HepG2 (cell line): Measurements from ENCODE around the gene ANKS1B. TPM values are rescaled to one million over a fixed set of nuclear protein-coding genes. Genes with fewer than 3 reads are reported as not detected.
A peak's percentile ranks its signal among the peaks of the same experiment; 100 is the strongest.

Experiments used
- ATAC-seq: fragments of 200-7000 bp; cut with Tn5 transposase; 3 replicates; pipeline ENCODE4 v1.9.1; 2020; ENCODE audit warnings: mild to moderate bottlenecking, moderate library complexity
- BruUV-seq: library from RNA; stranded (reverse); fragments of 400-500 nt; replicated peaks from 2 replicates; lab custom pipeline; 2021; lab: Mats Ljungman, UMichigan
- CTCF ChIA-PET: fragments of 300-600 bp; formaldehyde crosslinking; extraction: SDS; loops from one replicate; lab custom pipeline; 2021; ENCODE audit warnings: low total read pairs, inconsistent platforms, low intra/inter-chr PET ratio; lab: Yijun Ruan, JAX
- POLR2A ChIA-PET: fragments of 350-600 bp; sonication (Branson Sonifier 250); formaldehyde crosslinking; loops from one replicate; lab custom pipeline; 2020; ENCODE audit warnings: antibody characterized with exemption, inconsistent platforms; lab: Yijun Ruan, JAX
- DNase-seq: peaks from one replicate; pipeline ENCODE4 v3.0.0-alpha.2; 2015; ENCODE audit warnings: low spot score
- FAIRE-seq: peaks from 3 replicates; lab custom pipeline; 2011; peaks lifted over from hg19 to GRCh38; lab: Jason Lieb, UNC
- H2AFZ ChIP-seq: one replicate; pipeline ENCODE4 v1.6.1; 2011; ENCODE audit warnings: low read length, inconsistent platforms
- H3K27ac ChIP-seq: fragments of 300-600 bp; 3 replicates; pipeline ENCODE4 v1.8.0; 2011; ENCODE audit warnings: mixed run types, mild to moderate bottlenecking, mixed read lengths, low read length, inconsistent platforms; ENCODE audit not compliant: insufficient read depth; ENCODE audit errors: extremely low read length
- H3K27me3 ChIP-seq, 2 experiments: fragments of 200-600 bp in 1 of 2; 2 replicates in 1 of 2; 3 replicates in 1 of 2; pipeline versions ENCODE4 v1.6.0 to v1.8.0; 2011; ENCODE audit warnings: low read length in 2 of 2, mild to moderate bottlenecking in 2 of 2, moderate library complexity in 2 of 2, inconsistent platforms in 1 of 2; ENCODE audit not compliant: insufficient read depth in 2 of 2, control insufficient read depth in 1 of 2
- H3K36me3 ChIP-seq, 2 experiments: fragments of 200-600 bp in 1 of 2; replicated peaks in 1 of 2; 2 replicates in 1 of 2; 3 replicates in 1 of 2; pipeline versions ENCODE4 v1.5.1 to v1.8.0; 2011; ENCODE audit warnings: low read length in 2 of 2, inconsistent platforms in 1 of 2; ENCODE audit not compliant: insufficient read depth in 2 of 2, control insufficient read depth in 1 of 2
- H3K4me1 ChIP-seq: 2 replicates; pipeline ENCODE4 v1.5.1; 2012; ENCODE audit warnings: low read length, inconsistent platforms; ENCODE audit not compliant: insufficient read depth
- H3K4me2 ChIP-seq: 2 replicates; pipeline ENCODE4 v1.6.0; 2011; ENCODE audit warnings: low read depth, low read length, inconsistent platforms
- H3K4me3 ChIP-seq, 3 experiments: fragments of 200-600 bp in 1 of 3; sonication (generic), shearing (Covaris generic) in 1 of 3; replicated peaks in 1 of 3; 2 replicates each; pipeline ENCODE4 v1.5.1; 2011 to 2016; ENCODE audit warnings: low read length in 3 of 3, inconsistent platforms in 2 of 3, low read depth in 2 of 3, mild to moderate bottlenecking in 2 of 3, control low read depth in 1 of 3, mixed read lengths in 1 of 3; ENCODE audit not compliant: insufficient read depth in 1 of 3
- H3K79me2 ChIP-seq: one replicate; pipeline ENCODE4 v1.6.1; 2011; ENCODE audit warnings: low read length, inconsistent platforms; ENCODE audit not compliant: insufficient read depth
- H3K9ac ChIP-seq: 2 replicates; pipeline ENCODE4 v1.6.0; 2011; ENCODE audit warnings: mild to moderate bottlenecking, low read depth, low read length, inconsistent platforms; ENCODE audit not compliant: insufficient read depth
- H3K9me3 ChIP-seq: 2 replicates; pipeline ENCODE4 v1.5.1; 2012; ENCODE audit warnings: mild to moderate bottlenecking, low read length
- H4K20me1 ChIP-seq: 2 replicates; pipeline ENCODE4 v1.6.0; 2011; ENCODE audit warnings: inconsistent platforms, mild to moderate bottlenecking, low read length, moderate library complexity; ENCODE audit not compliant: insufficient read depth
- EZH2 ChIP-seq: conservative IDR thresholded peaks from 2 replicates; pipeline ENCODE4 v1.6.1; 2012; ENCODE audit warnings: mild to moderate bottlenecking, low read depth, low read length, moderate library complexity
- FOXA3 ChIP-seq: IDR thresholded peaks from 2 replicates; pipeline ENCODE4 v1.6.1; 2016; ENCODE audit warnings: missing genetic modification reagents, missing compliant biosample characterization
- RXRB ChIP-seq: IDR thresholded peaks from 2 replicates; pipeline ENCODE4 v1.6.1; 2016; ENCODE audit warnings: borderline replicate concordance, missing genetic modification reagents, missing compliant biosample characterization
- ZFAT ChIP-seq: sonication (generic); formaldehyde crosslinking; conservative IDR thresholded peaks from 2 replicates; pipeline ENCODE4 v1.8.1; 2023; ENCODE audit warnings: missing genetic modification reagents, inconsistent platforms
- ZFP90 ChIP-seq: sonication (generic); formaldehyde crosslinking; IDR thresholded peaks from 2 replicates; pipeline ENCODE4 v1.8.0; 2022; ENCODE audit warnings: missing genetic modification reagents, mild to moderate bottlenecking, inconsistent platforms, borderline replicate concordance
- ZNF282 ChIP-seq: fragments of 450-650 bp; IDR thresholded peaks from 2 replicates; pipeline ENCODE4 v1.6.1; 2018; ENCODE audit not compliant: partially characterized antibody
- ZNF367 ChIP-seq: sonication (generic); formaldehyde crosslinking; IDR thresholded peaks from 2 replicates; pipeline ENCODE4 v1.4.0; 2020; ENCODE audit warnings: missing genetic modification reagents, borderline replicate concordance
- whole genome bisulfite sequencing: methylation state at CpG from one replicate; pipeline ENCODE4 v1.1.6; 2017; ENCODE audit warnings: low lambda C conversion rate; 5-methylcytosine and 5-hydroxymethylcytosine counted together
- in situ Hi-C: cut with HindIII; loops from 2 replicates; pipeline ENCODE4 v1.10.0; 2017; ENCODE audit warnings: low pct_unique_long_range_greater_than_20kb; ENCODE audit not compliant: extremely low pct_ligation_motif_present
- intact Hi-C: fragments of 100-400 bp; cut with micrococcal nuclease; formaldehyde crosslinking; loops from one replicate; pipeline ENCODE4 v1.10.0; 2022; ENCODE audit not compliant: unreplicated experiment
- polyA plus RNA-seq, 8 experiments: library from polyadenylated mRNA; depleted of rRNA in 3 of 8; stranded (reverse) in 7 of 8; unstranded in 1 of 8; fragments of >200 nt; fragmentation: Illumina TruSeq in 4 of 8; extraction: Trizol in 4 of 8; gene quantifications; 2 replicates each; pipeline versions ENCODE4 v1.2.1 to v1.2.3, GENCODE V29; 2011 to 2016; ENCODE audit warnings: low read depth in 4 of 8, missing spikeins in 1 of 8, mixed read lengths in 1 of 8; ENCODE audit not compliant: insufficient read depth in 1 of 8
- total RNA-seq, 5 experiments: library from RNA; depleted of rRNA; stranded (reverse); fragments of >200 nt; fragmentation: Illumina TruSeq; extraction: Trizol; gene quantifications; 2 replicates each; pipeline ENCODE4 v1.2.3, GENCODE V29; 2016; ENCODE audit warnings: low read depth in 1 of 5
- TF ChIP-seq, protein P1 (sequence below): sonication (generic); formaldehyde crosslinking; IDR thresholded peaks from 2 replicates; pipeline ENCODE4 v1.5.1; 2020; ENCODE audit warnings: mild to moderate bottlenecking, missing genetic modification reagents, moderate library complexity
- TF ChIP-seq, protein P2 (sequence below): sonication (generic); formaldehyde crosslinking; IDR thresholded peaks from 2 replicates; pipeline ENCODE4 v1.4.0; 2020; ENCODE audit warnings: mild to moderate bottlenecking, missing genetic modification reagents
- TF ChIP-seq, protein P3 (sequence below): sonication (generic); formaldehyde crosslinking; IDR thresholded peaks from 2 replicates; pipeline ENCODE4 v1.4.0; 2020; ENCODE audit warnings: missing genetic modification reagents
- TF ChIP-seq, protein P4 (sequence below): sonication (generic); formaldehyde crosslinking; IDR thresholded peaks from 2 replicates; pipeline ENCODE4 v1.4.0; 2020; ENCODE audit warnings: missing genetic modification reagents

Gene ANKS1B
- total and polyA plus RNA-seq, 2 of the 13 experiments (the other 11 are each of a cell fraction or from before 2014, with no cell fraction given) = 0.15 TPM; not detected in 1

DNA sequence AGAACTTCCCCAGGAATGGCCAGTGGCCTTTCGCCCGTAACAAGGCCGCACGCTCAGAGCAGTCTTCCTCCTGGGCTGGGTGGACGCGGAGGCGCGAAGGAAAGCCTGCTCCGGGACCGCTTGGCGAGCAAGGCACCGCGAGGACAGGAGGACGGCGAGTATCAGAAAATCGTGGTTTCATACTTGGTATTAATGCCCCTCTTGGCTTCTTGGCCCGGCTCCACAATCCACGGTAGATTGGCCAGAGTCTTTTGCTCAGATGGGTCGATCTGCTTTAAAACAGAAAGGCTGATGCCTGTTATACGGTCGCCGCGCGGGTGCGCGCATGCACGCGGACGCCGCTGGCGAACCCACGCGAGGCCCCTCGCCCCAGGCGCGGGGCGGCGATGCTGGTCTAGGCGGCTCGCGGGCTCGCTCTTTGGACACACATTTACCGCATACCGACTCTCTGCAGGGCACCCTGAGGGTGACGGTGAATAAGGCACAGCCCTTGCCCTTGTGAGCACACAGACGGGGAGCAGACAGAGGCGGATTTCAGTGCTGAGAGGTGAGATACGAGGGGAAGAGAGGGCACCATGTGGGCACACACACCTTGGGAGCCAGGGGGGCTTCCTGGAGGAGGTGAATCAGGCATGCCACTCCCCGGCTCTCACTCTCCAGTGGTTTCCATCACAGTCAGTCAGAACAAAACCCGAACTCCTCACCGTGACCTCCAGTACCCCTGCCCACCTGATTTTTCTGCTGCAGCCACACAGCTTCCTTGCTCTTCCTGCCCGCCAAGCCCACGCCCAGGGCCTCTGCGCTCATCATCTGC, 1239.0 kb downstream of the ANKS1B start:
- BruUV-seq = no TSS peak
- in situ Hi-C loops = no loop called here
- no peaks in the 10 kb centered on the region for H3K9me3 ChIP-seq
- POLR2A ChIA-PET = no interaction called here
- no peak for FAIRE-seq
- H3K4me3 ChIP-seq = peak overlapping the region; percentile 6 to 66 (median 45); a peak in 5 of 6 replicates
- H3K4me1 ChIP-seq = peaks cover 9% of the 10 kb centered on the region
- H3K79me2 ChIP-seq = no peaks in the 10 kb centered on the region
- H3K4me2 ChIP-seq = peak overlapping the region; percentile 75
- H2AFZ ChIP-seq = no peak overlapping the region
- no peak overlapping the region for H3K27ac ChIP-seq
- peaks cover 12 to 38% of the 10 kb centered on the region in 2 experiments for H3K27me3 ChIP-seq
- peak overlapping the region; percentile 17; the same call in 1 of the 2 replicates for H3K9ac ChIP-seq
- no peak for DNase-seq
- intact Hi-C loops = no loop called here
- no peaks in the 10 kb centered on the region for H4K20me1 ChIP-seq
- TF ChIP-seq RXRB (CRISPR knock-in tag) (no peak), ZFAT (CRISPR knock-in tag) (no peak), ZNF282 (no peak), ZNF367 (CRISPR knock-in tag) (no peak), FOXA3 (CRISPR knock-in tag) (no peak), ZFP90 (CRISPR knock-in tag) (no peak), EZH2 (peak; percentile 36; the same call in 1 of the 2 replicates)
- TF ChIP-seq, protein P1, sequence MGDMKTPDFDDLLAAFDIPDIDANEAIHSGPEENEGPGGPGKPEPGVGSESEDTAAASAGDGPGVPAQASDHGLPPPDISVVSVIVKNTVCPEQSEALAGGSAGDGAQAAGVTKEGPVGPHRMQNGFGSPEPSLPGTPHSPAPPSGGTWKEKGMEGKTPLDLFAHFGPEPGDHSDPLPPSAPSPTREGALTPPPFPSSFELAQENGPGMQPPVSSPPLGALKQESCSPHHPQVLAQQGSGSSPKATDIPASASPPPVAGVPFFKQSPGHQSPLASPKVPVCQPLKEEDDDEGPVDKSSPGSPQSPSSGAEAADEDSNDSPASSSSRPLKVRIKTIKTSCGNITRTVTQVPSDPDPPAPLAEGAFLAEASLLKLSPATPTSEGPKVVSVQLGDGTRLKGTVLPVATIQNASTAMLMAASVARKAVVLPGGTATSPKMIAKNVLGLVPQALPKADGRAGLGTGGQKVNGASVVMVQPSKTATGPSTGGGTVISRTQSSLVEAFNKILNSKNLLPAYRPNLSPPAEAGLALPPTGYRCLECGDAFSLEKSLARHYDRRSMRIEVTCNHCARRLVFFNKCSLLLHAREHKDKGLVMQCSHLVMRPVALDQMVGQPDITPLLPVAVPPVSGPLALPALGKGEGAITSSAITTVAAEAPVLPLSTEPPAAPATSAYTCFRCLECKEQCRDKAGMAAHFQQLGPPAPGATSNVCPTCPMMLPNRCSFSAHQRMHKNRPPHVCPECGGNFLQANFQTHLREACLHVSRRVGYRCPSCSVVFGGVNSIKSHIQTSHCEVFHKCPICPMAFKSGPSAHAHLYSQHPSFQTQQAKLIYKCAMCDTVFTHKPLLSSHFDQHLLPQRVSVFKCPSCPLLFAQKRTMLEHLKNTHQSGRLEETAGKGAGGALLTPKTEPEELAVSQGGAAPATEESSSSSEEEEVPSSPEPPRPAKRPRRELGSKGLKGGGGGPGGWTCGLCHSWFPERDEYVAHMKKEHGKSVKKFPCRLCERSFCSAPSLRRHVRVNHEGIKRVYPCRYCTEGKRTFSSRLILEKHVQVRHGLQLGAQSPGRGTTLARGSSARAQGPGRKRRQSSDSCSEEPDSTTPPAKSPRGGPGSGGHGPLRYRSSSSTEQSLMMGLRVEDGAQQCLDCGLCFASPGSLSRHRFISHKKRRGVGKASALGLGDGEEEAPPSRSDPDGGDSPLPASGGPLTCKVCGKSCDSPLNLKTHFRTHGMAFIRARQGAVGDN (CRISPR knock-in tag) = peak; percentile 53
- TF ChIP-seq, protein P2, sequence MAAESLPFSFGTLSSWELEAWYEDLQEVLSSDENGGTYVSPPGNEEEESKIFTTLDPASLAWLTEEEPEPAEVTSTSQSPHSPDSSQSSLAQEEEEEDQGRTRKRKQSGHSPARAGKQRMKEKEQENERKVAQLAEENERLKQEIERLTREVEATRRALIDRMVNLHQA (CRISPR knock-in tag) = no peak
- TF ChIP-seq, protein P3, sequence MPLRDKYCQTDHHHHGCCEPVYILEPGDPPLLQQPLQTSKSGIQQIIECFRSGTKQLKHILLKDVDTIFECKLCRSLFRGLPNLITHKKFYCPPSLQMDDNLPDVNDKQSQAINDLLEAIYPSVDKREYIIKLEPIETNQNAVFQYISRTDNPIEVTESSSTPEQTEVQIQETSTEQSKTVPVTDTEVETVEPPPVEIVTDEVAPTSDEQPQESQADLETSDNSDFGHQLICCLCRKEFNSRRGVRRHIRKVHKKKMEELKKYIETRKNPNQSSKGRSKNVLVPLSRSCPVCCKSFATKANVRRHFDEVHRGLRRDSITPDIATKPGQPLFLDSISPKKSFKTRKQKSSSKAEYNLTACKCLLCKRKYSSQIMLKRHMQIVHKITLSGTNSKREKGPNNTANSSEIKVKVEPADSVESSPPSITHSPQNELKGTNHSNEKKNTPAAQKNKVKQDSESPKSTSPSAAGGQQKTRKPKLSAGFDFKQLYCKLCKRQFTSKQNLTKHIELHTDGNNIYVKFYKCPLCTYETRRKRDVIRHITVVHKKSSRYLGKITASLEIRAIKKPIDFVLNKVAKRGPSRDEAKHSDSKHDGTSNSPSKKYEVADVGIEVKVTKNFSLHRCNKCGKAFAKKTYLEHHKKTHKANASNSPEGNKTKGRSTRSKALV (CRISPR knock-in tag) = peak; percentile 25; the same call in 1 of the 2 replicates
- TF ChIP-seq, protein P4, sequence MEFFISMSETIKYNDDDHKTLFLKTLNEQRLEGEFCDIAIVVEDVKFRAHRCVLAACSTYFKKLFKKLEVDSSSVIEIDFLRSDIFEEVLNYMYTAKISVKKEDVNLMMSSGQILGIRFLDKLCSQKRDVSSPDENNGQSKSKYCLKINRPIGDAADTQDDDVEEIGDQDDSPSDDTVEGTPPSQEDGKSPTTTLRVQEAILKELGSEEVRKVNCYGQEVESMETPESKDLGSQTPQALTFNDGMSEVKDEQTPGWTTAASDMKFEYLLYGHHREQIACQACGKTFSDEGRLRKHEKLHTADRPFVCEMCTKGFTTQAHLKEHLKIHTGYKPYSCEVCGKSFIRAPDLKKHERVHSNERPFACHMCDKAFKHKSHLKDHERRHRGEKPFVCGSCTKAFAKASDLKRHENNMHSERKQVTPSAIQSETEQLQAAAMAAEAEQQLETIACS (CRISPR knock-in tag) = peak; percentile 60; the same call in 1 of the 2 replicates
- WGBS = 13% methylated on average over 23 of the region's 54 CpGs
- CTCF ChIA-PET = no interaction called here
- peak; percentile 68 for ATAC-seq
- no peaks in the 10 kb centered on the region for H3K36me3 ChIP-seq
